Mammary epithelial cell (primary cell): ENCODE measurements around the gene MID2.

Experiments
- EZH2 ChIP-seq: IDR thresholded peaks from 2 replicates; pipeline ENCODE4 v1.6.1; 2012; ENCODE audit warnings: low read length, inconsistent platforms, borderline replicate concordance
- TF ChIP-seq, protein P1 (sequence below), 2 donors: IDR thresholded peaks in 1 of 2; conservative IDR thresholded peaks in 1 of 2; 2 replicates each; pipeline ENCODE4 v1.5.1; 2011 to 2012; ENCODE audit warnings: inconsistent platforms in 2 of 2, low read length in 2 of 2, mild to moderate bottlenecking in 2 of 2, control low read depth in 1 of 2, low read depth in 1 of 2; ENCODE audit not compliant: insufficient read depth in 1 of 2; ENCODE audit errors: extremely low read depth in 1 of 2

DNA sequence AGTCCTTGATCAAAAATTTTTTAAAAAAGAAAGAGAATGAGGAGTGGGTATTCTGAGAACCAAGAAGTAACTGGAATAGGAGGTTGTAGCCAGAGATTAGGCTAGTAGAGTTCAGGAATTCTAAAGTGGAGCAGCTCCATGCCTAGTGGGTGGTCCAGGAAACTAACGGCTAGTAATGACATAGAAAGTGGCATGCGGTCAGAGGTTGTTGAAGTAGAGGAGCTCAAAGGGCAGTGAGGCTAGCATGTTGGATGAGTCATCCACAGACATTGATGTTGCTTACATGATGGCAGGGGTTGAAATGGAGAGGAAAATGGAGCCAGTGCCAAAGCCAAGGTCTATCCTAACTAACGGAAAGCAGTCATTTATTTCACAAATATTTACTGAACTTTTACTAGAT is 114.4 kb downstream of the MID2 start:
- TF ChIP-seq, protein P1, sequence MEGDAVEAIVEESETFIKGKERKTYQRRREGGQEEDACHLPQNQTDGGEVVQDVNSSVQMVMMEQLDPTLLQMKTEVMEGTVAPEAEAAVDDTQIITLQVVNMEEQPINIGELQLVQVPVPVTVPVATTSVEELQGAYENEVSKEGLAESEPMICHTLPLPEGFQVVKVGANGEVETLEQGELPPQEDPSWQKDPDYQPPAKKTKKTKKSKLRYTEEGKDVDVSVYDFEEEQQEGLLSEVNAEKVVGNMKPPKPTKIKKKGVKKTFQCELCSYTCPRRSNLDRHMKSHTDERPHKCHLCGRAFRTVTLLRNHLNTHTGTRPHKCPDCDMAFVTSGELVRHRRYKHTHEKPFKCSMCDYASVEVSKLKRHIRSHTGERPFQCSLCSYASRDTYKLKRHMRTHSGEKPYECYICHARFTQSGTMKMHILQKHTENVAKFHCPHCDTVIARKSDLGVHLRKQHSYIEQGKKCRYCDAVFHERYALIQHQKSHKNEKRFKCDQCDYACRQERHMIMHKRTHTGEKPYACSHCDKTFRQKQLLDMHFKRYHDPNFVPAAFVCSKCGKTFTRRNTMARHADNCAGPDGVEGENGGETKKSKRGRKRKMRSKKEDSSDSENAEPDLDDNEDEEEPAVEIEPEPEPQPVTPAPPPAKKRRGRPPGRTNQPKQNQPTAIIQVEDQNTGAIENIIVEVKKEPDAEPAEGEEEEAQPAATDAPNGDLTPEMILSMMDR (conservative IDR thresholded peaks at IDR 0.05 in 1 of 2, IDR thresholded peaks at IDR 0.05 in 1 of 2; ENCODE audit: extremely low read depth in 1 of 2, insufficient read depth in 1 of 2, low read depth in 1 of 2, low read length in 2 of 2): no peak
- TF ChIP-seq EZH2: no peak
